Endothelial cell of umbilical vein (primary cell): ENCODE measurements around the gene LGALS1. TPM values are rescaled to one million over a fixed set of nuclear protein-coding genes. Genes with fewer than 3 reads are reported as not detected.
A peak's percentile ranks its signal among the peaks of the same experiment; 100 is the strongest.

Experiments
- BruUV-seq: library from RNA; stranded (reverse); fragments of 400-500 nt; replicated peaks from 2 replicates; lab custom pipeline; 2021; lab: Mats Ljungman, UMichigan
- CTCF ChIA-PET: fragments of 300-600, 350-600 bp; sonication (Branson Sonifier 250); formaldehyde crosslinking; loops from one replicate; lab custom pipeline; 2021; ENCODE audit warnings: antibody characterized with exemption, inconsistent platforms; lab: Charles Lee
- POLR2A ChIA-PET: fragments of 300-600, 350-600 bp; sonication (Branson Sonifier 250); formaldehyde crosslinking; loops from one replicate; lab custom pipeline; 2021; ENCODE audit warnings: antibody characterized with exemption, inconsistent platforms; lab: Charles Lee
- DNase-seq: peaks from one replicate; pipeline ENCODE4 v3.0.0-alpha.2; 2011; ENCODE audit warnings: low read depth, low spot score
- FAIRE-seq: peaks from 2 replicates; lab custom pipeline; 2011; peaks lifted over from hg19 to GRCh38; lab: Jason Lieb, UNC
- H2AFZ ChIP-seq: 2 replicates; pipeline ENCODE4 v1.6.0; 2012; ENCODE audit warnings: low read depth, low read length, control low read depth, inconsistent platforms
- H3K27ac ChIP-seq: 2 replicates; pipeline ENCODE4 v1.5.1; 2011; ENCODE audit warnings: low read depth, mild to moderate bottlenecking, control low read depth, low read length, moderate library complexity; ENCODE audit not compliant: insufficient read depth
- H3K27me3 ChIP-seq, 2 experiments: 2 replicates each; pipeline versions ENCODE4 v1.6.0 to v1.6.1; 2011; ENCODE audit warnings: low read length in 2 of 2, mixed read lengths in 1 of 2; ENCODE audit not compliant: control insufficient read depth in 2 of 2, insufficient read depth in 2 of 2
- H3K36me3 ChIP-seq, 2 experiments: 2 replicates in 1 of 2; 3 replicates in 1 of 2; pipeline ENCODE4 v1.5.1; 2011; ENCODE audit warnings: low read length in 2 of 2, mild to moderate bottlenecking in 1 of 2, moderate library complexity in 1 of 2; ENCODE audit not compliant: control insufficient read depth in 2 of 2, insufficient read depth in 2 of 2; ENCODE audit errors: extremely low read depth in 1 of 2
- H3K4me1 ChIP-seq: 3 replicates; pipeline ENCODE4 v1.5.1; 2011; ENCODE audit warnings: mild to moderate bottlenecking, low read length; ENCODE audit not compliant: control insufficient read depth, insufficient read depth; ENCODE audit errors: extremely low read depth
- H3K4me2 ChIP-seq: 2 replicates; pipeline ENCODE4 v1.6.1; 2011; ENCODE audit warnings: low read length, control low read depth, mixed read lengths; ENCODE audit not compliant: insufficient read depth
- H3K4me3 ChIP-seq, 3 experiments: fragments of 200-600 bp in 1 of 3; sonication (generic), shearing (Covaris generic) in 1 of 3; replicated peaks in 1 of 3; 2 replicates each; pipeline ENCODE4 v1.5.1; 2011 to 2016; ENCODE audit warnings: control low read depth in 3 of 3, low read length in 3 of 3, mild to moderate bottlenecking in 2 of 3, inconsistent platforms in 1 of 3, low read depth in 1 of 3, moderate library complexity in 1 of 3; ENCODE audit not compliant: insufficient read depth in 1 of 3
- H3K79me2 ChIP-seq: 2 replicates; pipeline ENCODE4 v1.6.0; 2012; ENCODE audit warnings: low read length, inconsistent platforms; ENCODE audit not compliant: control insufficient read depth, insufficient read depth
- H3K9ac ChIP-seq: replicated peaks from 2 replicates; pipeline ENCODE3; 2011; ENCODE audit warnings: low read length, control low read depth; ENCODE audit not compliant: insufficient read depth; ENCODE audit errors: extremely low read depth
- H3K9me1 ChIP-seq: replicated peaks from 3 replicates; pipeline ENCODE4 v1.6.0; 2011; ENCODE audit warnings: mild to moderate bottlenecking, low read length; ENCODE audit not compliant: control insufficient read depth, insufficient read depth; ENCODE audit errors: extremely low read depth
- H3K9me3 ChIP-seq: replicated peaks from 2 replicates; pipeline ENCODE4 v1.5.1; 2012; ENCODE audit warnings: low read length, inconsistent platforms; ENCODE audit not compliant: control insufficient read depth, insufficient read depth
- H4K20me1 ChIP-seq: replicated peaks from 2 replicates; pipeline ENCODE3; 2011; ENCODE audit warnings: mild to moderate bottlenecking, low read length; ENCODE audit not compliant: control insufficient read depth, insufficient read depth; ENCODE audit errors: extremely low read depth
- GATA2 ChIP-seq: IDR thresholded peaks from 2 replicates; pipeline ENCODE4 v1.7.0; 2011; ENCODE audit warnings: low read depth, mild to moderate bottlenecking, moderate library complexity, mixed read lengths, low read length; ENCODE audit not compliant: insufficient read length, insufficient read depth
- JUN ChIP-seq: IDR thresholded peaks from 2 replicates; pipeline ENCODE4 v1.6.1; 2011; ENCODE audit warnings: borderline replicate concordance, low read depth; ENCODE audit not compliant: insufficient read length, insufficient read depth
- MYC ChIP-seq: IDR thresholded peaks from one replicate; pipeline ENCODE4 v1.6.1; 2011; ENCODE audit warnings: mild to moderate bottlenecking, low read depth, low read length
- POLR2AphosphoS5 ChIP-seq: IDR thresholded peaks from 2 replicates; pipeline ENCODE4 v1.6.1; 2012; ENCODE audit warnings: low read depth, mild to moderate bottlenecking, control low read depth, low read length, moderate library complexity; ENCODE audit not compliant: insufficient read depth
- dilution Hi-C: fragments of 300-500 bp; cut with MboI; formaldehyde crosslinking; loops from one replicate; pipeline ENCODE4 v1.15.0; 2019; ENCODE audit warnings: low sequenced_read_pairs; ENCODE audit not compliant: extremely low pct_ligation_motif_present
- intact Hi-C: fragments of 100-400 bp; cut with micrococcal nuclease; formaldehyde crosslinking; loops from one replicate; pipeline ENCODE4 v1.10.0; 2022
- polyA plus RNA-seq, 4 experiments: library from polyadenylated mRNA; depleted of rRNA in 3 of 4; stranded (reverse) in 3 of 4; unstranded in 1 of 4; fragments of >200 nt; gene quantifications; 2 replicates each; pipeline versions ENCODE4 v1.2.1 to v1.2.3, GENCODE V29; 2011 to 2012; ENCODE audit warnings: missing spikeins in 1 of 4
- total RNA-seq: library from RNA; stranded (reverse); gene quantifications from 2 replicates; pipeline ENCODE4 v1.2.3, GENCODE V29; 2021
- TF ChIP-seq, protein P1 (sequence below): IDR thresholded peaks from 2 replicates; pipeline ENCODE4 v1.6.1; 2011; ENCODE audit not compliant: insufficient read depth, insufficient read length
- TF ChIP-seq, protein P2 (sequence below), 2 donors: IDR thresholded peaks; 1 replicate in 1 of 2; 2 replicates in 1 of 2; pipeline ENCODE4 v1.5.1; 2011; ENCODE audit warnings: low read length in 2 of 2, mild to moderate bottlenecking in 2 of 2, moderate library complexity in 2 of 2, control low read depth in 1 of 2, inconsistent platforms in 1 of 2, low read depth in 1 of 2; ENCODE audit not compliant: insufficient read depth in 1 of 2; ENCODE audit errors: extremely low read depth in 1 of 2

Gene LGALS1
- total and polyA plus RNA-seq, 2 donors (not counting 3 experiments of a cell fraction or from before 2014, with no cell fraction given): 2,698 to 13,642 TPM

GRCh38 chr22:37725551-37726240, 50.3 kb downstream of the LGALS1 start:
- intact Hi-C loops (no loop called here), dilution Hi-C loops (no loop called here)
- no peaks in the 10 kb centered on the region for H4K20me1 ChIP-seq
- no peaks in the 10 kb centered on the region for H3K9me3 ChIP-seq
- H3K4me2 ChIP-seq: no peak overlapping the region
- TF ChIP-seq JUN (no peak), MYC (no peak), GATA2 (no peak), POLR2AphosphoS5 (no peak)
- TF ChIP-seq, protein P1, sequence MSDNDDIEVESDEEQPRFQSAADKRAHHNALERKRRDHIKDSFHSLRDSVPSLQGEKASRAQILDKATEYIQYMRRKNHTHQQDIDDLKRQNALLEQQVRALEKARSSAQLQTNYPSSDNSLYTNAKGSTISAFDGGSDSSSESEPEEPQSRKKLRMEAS: no peak
- BruUV-seq: no TSS peak
- ChIA-PET POLR2A (no interaction called here), CTCF (interaction anchor here (1.0 kb wide), 1 partner anchor 21 kb away, joined by 3 read pairs; no protein-coding TSS in a partner anchor)
- no peak overlapping the region for H3K9ac ChIP-seq
- no peaks in the 10 kb centered on the region for H3K36me3 ChIP-seq
- H2AFZ ChIP-seq: no peak overlapping the region
- H3K4me1 ChIP-seq: no peaks in the 10 kb centered on the region
- no peaks in the 10 kb centered on the region for H3K27me3 ChIP-seq
- H3K79me2 ChIP-seq: no peaks in the 10 kb centered on the region
- no peak for FAIRE-seq
- no peak overlapping the region for H3K27ac ChIP-seq
- no peak for DNase-seq
- no peaks in the 10 kb centered on the region for H3K9me1 ChIP-seq
- H3K4me3 ChIP-seq: no peak overlapping the region

DNA sequence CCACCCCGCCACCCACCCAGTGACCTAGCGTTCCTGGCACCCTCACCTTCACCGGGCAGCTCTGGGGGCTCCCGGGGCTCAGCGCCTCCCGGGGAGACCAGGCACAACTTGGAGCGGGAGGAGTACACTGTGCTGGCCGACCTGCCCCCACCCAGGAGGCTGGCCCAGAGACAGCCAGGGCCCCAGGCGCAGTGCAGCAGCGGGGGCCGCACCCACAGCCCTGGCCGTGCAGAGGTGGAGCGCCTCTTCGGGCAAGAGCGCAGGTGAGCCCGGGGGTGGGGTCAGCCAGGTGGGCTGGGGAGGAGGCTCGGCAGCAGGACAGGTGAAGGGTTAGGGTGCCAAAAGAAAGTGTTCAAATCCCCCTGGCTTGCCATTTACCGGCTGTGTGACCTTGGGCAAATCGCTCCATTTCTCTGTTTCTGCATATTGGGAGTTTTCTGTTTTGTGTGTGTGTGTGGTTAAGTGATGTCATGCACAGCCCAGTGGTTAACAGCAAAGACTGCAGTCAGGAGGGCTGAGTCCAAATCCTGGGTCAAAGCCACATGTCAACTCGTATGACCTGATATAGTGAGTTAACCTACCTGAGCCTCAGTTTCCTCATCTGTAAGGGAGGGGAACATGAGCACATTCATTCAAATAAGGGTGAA, 50.9 kb downstream of the LGALS1 start:
- Histone ChIP-seq H3K4me3 (no peak overlapping the region), H3K27ac (no peak overlapping the region), H3K4me1 (no peaks in the 10 kb centered on the region), H3K4me2 (no peak overlapping the region), H2AFZ (no peak overlapping the region), H3K79me2 (no peaks in the 10 kb centered on the region), H3K9me1 (no peaks in the 10 kb centered on the region), H3K9ac (no peak overlapping the region), H4K20me1 (no peaks in the 10 kb centered on the region), H3K9me3 (no peaks in the 10 kb centered on the region), H3K27me3 (no peaks in the 10 kb centered on the region), H3K36me3 (no peaks in the 10 kb centered on the region)
- DNase-seq (no peak), FAIRE-seq (no peak)
- dilution Hi-C loops (no loop called here), intact Hi-C loops (no loop called here)
- BruUV-seq: no TSS peak
- CTCF ChIA-PET: interaction anchor here (1.0 kb wide), 1 partner anchor 22 kb away, joined by 3 read pairs; no protein-coding TSS in a partner anchor
- TF ChIP-seq, protein P2, sequence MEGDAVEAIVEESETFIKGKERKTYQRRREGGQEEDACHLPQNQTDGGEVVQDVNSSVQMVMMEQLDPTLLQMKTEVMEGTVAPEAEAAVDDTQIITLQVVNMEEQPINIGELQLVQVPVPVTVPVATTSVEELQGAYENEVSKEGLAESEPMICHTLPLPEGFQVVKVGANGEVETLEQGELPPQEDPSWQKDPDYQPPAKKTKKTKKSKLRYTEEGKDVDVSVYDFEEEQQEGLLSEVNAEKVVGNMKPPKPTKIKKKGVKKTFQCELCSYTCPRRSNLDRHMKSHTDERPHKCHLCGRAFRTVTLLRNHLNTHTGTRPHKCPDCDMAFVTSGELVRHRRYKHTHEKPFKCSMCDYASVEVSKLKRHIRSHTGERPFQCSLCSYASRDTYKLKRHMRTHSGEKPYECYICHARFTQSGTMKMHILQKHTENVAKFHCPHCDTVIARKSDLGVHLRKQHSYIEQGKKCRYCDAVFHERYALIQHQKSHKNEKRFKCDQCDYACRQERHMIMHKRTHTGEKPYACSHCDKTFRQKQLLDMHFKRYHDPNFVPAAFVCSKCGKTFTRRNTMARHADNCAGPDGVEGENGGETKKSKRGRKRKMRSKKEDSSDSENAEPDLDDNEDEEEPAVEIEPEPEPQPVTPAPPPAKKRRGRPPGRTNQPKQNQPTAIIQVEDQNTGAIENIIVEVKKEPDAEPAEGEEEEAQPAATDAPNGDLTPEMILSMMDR (IDR thresholded peaks at IDR 0.05; ENCODE audit: extremely low read depth in 1 of 2, insufficient read depth in 1 of 2, low read depth in 1 of 2, low read length in 2 of 2): peak in 1 of 2 donors; percentile 8
- no peak for TF ChIP-seq JUN
- POLR2A ChIA-PET: interaction anchor here (0.7 kb wide), 1 partner anchor 185 kb away, joined by 4 read pairs; no protein-coding TSS in a partner anchor
